Activated T-helper 1 cell treated with anti-CD3 and anti-CD28 coated beads, Interleukin-12 subunit alpha, Interleukin-12 subunit beta, Interleukin-2, Interleukin-4 antibody, amounts not matched to agents 30 ng/mL and 10 ng/mL and 1 ng/mL, durations not matched to agents 14 hours and 24 hours and 36 hours (primary cell): ENCODE measurements around the gene SURF2. TPM values are rescaled to one million over a fixed set of nuclear protein-coding genes. Genes with fewer than 3 reads are reported as not detected.

Experiments used
- DNase-seq: peaks from one replicate; pipeline ENCODE4 v3.0.0; 2021; ENCODE audit warnings: low spot score
- H3K27ac Mint-ChIP-seq: one replicate; pipeline ENCODE4 v1.8.0; 2021; ENCODE audit warnings: mild to moderate bottlenecking, mixed read lengths
- H3K27me3 Mint-ChIP-seq: one replicate; pipeline ENCODE4 v1.8.0; 2022; ENCODE audit warnings: mild to moderate bottlenecking, moderate library complexity, mixed read lengths; ENCODE audit not compliant: insufficient read depth
- H3K36me3 Mint-ChIP-seq: one replicate; pipeline ENCODE4 v1.8.0; 2021; ENCODE audit warnings: low read depth, mixed read lengths
- H3K4me1 Mint-ChIP-seq: one replicate; pipeline ENCODE4 v1.8.0; 2021; ENCODE audit warnings: low read depth, mixed read lengths
- H3K4me3 Mint-ChIP-seq: one replicate; pipeline ENCODE4 v1.8.0; 2021; ENCODE audit warnings: mild to moderate bottlenecking, moderate library complexity, mixed read lengths
- H3K9me3 Mint-ChIP-seq: one replicate; pipeline ENCODE4 v1.8.0; 2021; ENCODE audit warnings: mixed read lengths
- intact Hi-C: fragments of 100-400 bp; cut with micrococcal nuclease; formaldehyde crosslinking; loops from one replicate; pipeline ENCODE4 v1.15.1; 2024
- total RNA-seq: library from RNA; stranded (reverse); gene quantifications from 2 replicates; pipeline ENCODE4 v1.2.3, GENCODE V29; 2022

Gene SURF2
- total RNA-seq, 1 donor from 2014 or later = 28.6 TPM

DNA sequence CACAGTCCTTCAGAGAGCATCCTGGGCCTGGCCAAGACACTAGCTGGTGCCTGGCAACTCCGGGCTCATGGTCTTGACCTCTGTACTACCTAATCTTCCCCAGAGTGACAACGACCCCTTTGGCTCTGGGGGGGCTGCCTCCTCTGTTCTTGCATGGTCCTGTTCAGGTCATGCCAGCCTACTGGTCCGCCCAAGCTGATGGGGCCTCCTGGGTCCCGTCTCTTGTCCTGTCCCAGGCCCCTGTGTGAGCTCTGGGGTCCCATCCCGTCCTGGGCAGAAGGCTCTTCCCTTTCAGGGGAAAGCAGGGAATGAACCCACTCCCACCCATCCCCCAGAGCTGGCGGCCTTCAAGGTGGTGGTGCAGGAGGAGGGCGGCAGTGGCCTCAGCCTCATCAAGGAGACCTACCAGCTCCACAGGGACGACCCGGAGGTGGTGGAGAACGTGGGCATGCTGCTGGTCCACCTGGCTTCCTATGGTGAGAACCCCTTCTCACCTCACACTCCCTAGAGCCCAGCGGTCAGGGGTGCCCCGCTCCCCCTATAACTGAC, 48.2 kb downstream of the SURF2 start:
- H3K27ac Mint-ChIP-seq = peak overlapping the region; percentile 8
- H3K4me3 Mint-ChIP-seq = no peak overlapping the region
- H3K9me3 Mint-ChIP-seq = no peaks in the 10 kb centered on the region
- no peak for DNase-seq
- peaks cover 30% of the 10 kb centered on the region for H3K36me3 Mint-ChIP-seq
- no peaks in the 10 kb centered on the region for H3K27me3 Mint-ChIP-seq
- H3K4me1 Mint-ChIP-seq = peaks cover 9% of the 10 kb centered on the region
- intact Hi-C loops = loop anchor here (5.0 kb wide), 1 partner anchor 323 kb away; no protein-coding TSS in a partner anchor

- Mint-ChIP-seq H3K27me3 (no peaks in the 10 kb centered on the region), H3K4me1 (peaks cover 9% of the 10 kb centered on the region), H3K4me3 (no peak overlapping the region), H3K27ac (no peak overlapping the region), H3K9me3 (no peaks in the 10 kb centered on the region), H3K36me3 (peaks cover 32% of the 10 kb centered on the region)
- intact Hi-C loops = loop anchor here (1.0 to 5.0 kb wide), 4 partner anchors 29 to 322 kb away; partner anchors contain the start of genes CACFD1, SLC2A6, STKLD1 and SURF4
- DNase-seq = no peak
Observed at GRCh38 chr9:133405508-133406438, 49.4 kb downstream of the SURF2 start.

- no peaks in the 10 kb centered on the region for H3K27me3 Mint-ChIP-seq
- H3K9me3 Mint-ChIP-seq = no peaks in the 10 kb centered on the region
- H3K27ac Mint-ChIP-seq = peak overlapping the region; percentile 82
- intact Hi-C loops = loop anchor here (1.0 to 5.0 kb wide), 6 partner anchors 11 to 321 kb away; partner anchors contain the start of genes CACFD1, SLC2A6, STKLD1 and SURF4
- DNase-seq = peak; percentile 67
- H3K4me1 Mint-ChIP-seq = peaks cover 9% of the 10 kb centered on the region
- peaks cover 32% of the 10 kb centered on the region for H3K36me3 Mint-ChIP-seq
- H3K4me3 Mint-ChIP-seq = no peak overlapping the region
Observed at GRCh38 chr9:133406480-133407307, 50.3 kb downstream of the SURF2 start.

DNA sequence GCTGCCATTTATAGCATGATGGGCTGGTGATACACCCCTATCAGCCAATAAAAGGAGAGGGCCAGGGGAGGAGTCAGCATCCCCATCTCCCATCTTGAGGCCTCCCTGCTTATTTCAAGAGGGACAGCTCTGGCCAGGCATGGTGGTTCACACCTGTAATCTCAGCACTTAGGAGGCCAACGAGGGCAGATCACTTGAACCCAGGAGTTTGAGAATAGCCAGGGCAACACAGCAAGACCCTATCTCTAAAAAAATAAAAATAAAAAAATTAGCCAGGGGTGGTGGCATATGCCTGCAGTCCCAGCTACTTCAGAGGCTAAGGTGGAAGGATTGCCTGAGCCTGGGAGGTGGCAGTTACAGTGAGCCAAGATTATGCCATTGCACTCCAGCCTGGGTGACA, 51.7 kb downstream of the SURF2 start:
- Mint-ChIP-seq H3K4me3 (no peak overlapping the region), H3K4me1 (peaks cover 9% of the 10 kb centered on the region), H3K27me3 (no peaks in the 10 kb centered on the region), H3K9me3 (no peaks in the 10 kb centered on the region), H3K36me3 (peaks cover 37% of the 10 kb centered on the region), H3K27ac (no peak overlapping the region)
- intact Hi-C loops = loop anchor here (5.0 kb wide), 1 partner anchor 319 kb away; no protein-coding TSS in a partner anchor
- DNase-seq = no peak

Other genes starting within 250 kb of the SURF2 start
- 88.7 and 94.4 TPM in 2 replicates for gene RALGDS, start 235.3 kb upstream of the SURF2 start, total RNA-seq
- 8.6 and 9.4 TPM in 2 replicates for gene GBGT1, start 192.6 kb upstream of the SURF2 start, total RNA-seq
- not detected in 2 replicates for gene OBP2B, start 147.3 kb upstream of the SURF2 start, total RNA-seq
- 0.34 and 0.60 TPM in 2 replicates for gene ABO, start 81.3 kb upstream of the SURF2 start, total RNA-seq
- 29.0 and 29.8 TPM in 2 replicates for gene SURF6, start 20.4 kb upstream of the SURF2 start, total RNA-seq
- gene MED22, start 8.4 kb upstream of the SURF2 start, total RNA-seq = 37.9 and 40.5 TPM in 2 replicates
- 2,401 and 2,463 TPM in 2 replicates for gene RPL7A, start 8.3 kb upstream of the SURF2 start, total RNA-seq
- 36.3 and 37.7 TPM in 2 replicates for gene SURF1, start 63 bp upstream of the SURF2 start, total RNA-seq
- gene SURF4, start 19.5 kb downstream of the SURF2 start, total RNA-seq = 236 and 242 TPM in 2 replicates
- 0.64 and 1.5 TPM in 2 replicates for gene STKLD1, start 19.8 kb downstream of the SURF2 start, total RNA-seq
- gene REXO4, start 61.5 kb downstream of the SURF2 start, total RNA-seq = 42.5 and 43.8 TPM in 2 replicates
- 1.2 and 1.7 TPM in 2 replicates for gene ADAMTS13, start 65.8 kb downstream of the SURF2 start, total RNA-seq
- gene CACFD1, start 103.4 kb downstream of the SURF2 start, total RNA-seq = 1.0 and 1.1 TPM in 2 replicates
- 4.1 and 4.6 TPM in 2 replicates for gene SLC2A6, start 122.5 kb downstream of the SURF2 start, total RNA-seq
- not detected in 2 replicates for gene MYMK, start 168.4 kb downstream of the SURF2 start, total RNA-seq
- gene ADAMTSL2, start 178.2 kb downstream of the SURF2 start, total RNA-seq = not detected in 2 replicates